ENCODE data around the gene PXYLP1.

The PXYLP1 gene

DNA sequence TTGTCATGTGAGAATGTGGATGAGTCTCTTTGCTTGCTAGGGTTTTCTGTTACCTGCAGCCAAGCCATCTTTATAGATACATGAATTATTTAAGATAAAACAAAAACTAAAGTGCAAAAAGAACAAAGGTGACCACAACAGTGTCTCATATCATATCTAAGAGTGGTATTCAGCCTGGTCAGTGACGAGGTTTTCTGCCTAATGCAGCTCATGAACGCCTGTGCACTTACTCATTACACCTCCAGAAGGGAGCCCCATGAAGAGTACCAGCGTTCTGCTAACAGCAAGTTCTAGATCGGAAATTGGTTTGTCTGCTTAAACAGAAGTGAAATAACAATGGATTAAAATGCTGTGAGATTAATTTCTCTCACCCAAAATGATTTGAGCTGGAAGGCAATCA, 19.2 kb downstream of the PXYLP1 start:
- DNase-seq, result no peak

DNA sequence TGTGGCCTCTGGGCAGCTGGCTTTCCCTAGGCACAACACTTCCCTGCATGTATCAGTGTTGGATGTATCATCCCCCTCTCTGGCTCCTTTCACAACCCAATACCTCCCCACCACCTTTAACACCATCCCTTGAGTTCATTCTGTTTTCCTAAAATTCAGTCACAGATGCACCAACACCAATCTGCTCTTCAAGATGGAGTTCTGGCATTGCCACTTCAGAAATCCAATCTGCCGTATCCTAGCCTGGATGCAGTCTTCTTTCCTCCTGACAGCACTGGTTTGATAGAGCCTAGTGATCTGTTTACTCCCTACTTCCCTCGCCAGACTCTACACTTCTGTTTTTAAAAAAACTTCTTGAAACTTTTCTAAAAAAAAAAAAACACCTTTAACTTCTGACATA, 21.7 kb downstream of the PXYLP1 start:
- no peak for DNase-seq

GRCh38 chr3:141253811-141254210, 22.2 kb downstream of the PXYLP1 start:
- no peak for DNase-seq

DNA sequence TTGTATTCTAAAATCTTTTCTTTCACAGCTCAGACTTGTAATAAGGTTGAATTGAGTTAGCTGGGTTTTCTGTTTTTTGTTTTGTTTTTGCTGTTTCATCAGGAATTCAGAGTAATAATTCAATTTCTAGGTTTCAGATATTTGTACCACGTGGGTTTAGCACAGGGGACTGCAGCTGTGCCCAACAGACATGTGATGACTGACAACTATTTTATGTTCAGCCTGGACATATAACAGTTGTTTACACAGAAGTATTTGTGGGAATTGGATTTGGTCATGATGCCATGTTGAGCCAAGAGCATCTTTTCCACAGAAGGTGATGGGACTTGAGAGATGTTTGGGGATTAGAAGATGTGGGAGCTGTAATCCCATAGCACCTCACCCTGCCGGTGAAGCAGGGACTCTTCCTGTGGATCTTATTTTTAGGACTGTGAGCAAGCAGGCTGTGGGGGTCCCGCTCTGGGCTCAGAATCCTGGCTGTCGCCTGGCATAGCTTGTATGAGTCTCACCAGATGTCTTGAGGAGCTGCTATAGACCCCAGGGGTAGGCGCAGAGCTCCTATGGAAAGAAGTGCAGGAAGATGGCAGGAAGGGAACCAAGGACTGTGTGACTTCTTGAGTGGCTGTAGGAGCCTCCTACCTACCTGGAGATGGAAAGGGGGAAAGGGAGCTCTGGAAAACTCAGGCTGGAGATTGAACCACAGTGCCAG, 23.7 kb downstream of the PXYLP1 start:
- DNase-seq, result no peak

- no peak for DNase-seq
Observed at GRCh38 chr3:141255846-141256261, 24.2 kb downstream of the PXYLP1 start.

- no peak for DNase-seq
Observed at GRCh38 chr3:141256820-141257219, 25.2 kb downstream of the PXYLP1 start.

DNA sequence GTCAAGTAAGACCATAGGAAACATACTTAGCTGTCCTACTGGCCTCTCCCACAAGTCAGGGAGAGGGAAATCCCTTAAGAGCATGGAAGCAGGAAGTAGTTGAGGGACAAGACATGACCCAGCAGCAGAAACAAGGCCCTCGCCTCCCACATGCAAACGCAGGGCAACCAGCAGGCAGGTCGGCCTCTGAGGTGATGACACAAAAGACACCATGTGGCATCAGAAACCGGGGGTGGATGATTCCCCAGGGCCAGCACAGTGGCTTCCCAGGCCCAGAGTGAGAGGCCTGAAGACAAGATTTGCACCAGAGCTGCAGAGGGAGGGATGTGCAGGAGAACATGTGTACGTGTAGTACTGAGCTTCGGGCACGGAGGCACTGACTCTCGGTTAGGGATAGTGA, 26.3 kb downstream of the PXYLP1 start:
- no peak for DNase-seq

GRCh38 chr3:141258973-141259372, 27.3 kb downstream of the PXYLP1 start:
- no peak for DNase-seq

- DNase-seq, result no peak
Observed at GRCh38 chr3:141259821-141260629, 28.4 kb downstream of the PXYLP1 start.

- no peak for DNase-seq
Observed at GRCh38 chr3:141260630-141260927, 29.0 kb downstream of the PXYLP1 start.

- no peak for DNase-seq
Observed at GRCh38 chr3:141261472-141262307, 30.1 kb downstream of the PXYLP1 start.

- no peak for DNase-seq
Observed at GRCh38 chr3:141262308-141262705, 30.7 kb downstream of the PXYLP1 start.

- no peak for DNase-seq
Observed at GRCh38 chr3:141266186-141266585, 34.6 kb downstream of the PXYLP1 start.

DNA sequence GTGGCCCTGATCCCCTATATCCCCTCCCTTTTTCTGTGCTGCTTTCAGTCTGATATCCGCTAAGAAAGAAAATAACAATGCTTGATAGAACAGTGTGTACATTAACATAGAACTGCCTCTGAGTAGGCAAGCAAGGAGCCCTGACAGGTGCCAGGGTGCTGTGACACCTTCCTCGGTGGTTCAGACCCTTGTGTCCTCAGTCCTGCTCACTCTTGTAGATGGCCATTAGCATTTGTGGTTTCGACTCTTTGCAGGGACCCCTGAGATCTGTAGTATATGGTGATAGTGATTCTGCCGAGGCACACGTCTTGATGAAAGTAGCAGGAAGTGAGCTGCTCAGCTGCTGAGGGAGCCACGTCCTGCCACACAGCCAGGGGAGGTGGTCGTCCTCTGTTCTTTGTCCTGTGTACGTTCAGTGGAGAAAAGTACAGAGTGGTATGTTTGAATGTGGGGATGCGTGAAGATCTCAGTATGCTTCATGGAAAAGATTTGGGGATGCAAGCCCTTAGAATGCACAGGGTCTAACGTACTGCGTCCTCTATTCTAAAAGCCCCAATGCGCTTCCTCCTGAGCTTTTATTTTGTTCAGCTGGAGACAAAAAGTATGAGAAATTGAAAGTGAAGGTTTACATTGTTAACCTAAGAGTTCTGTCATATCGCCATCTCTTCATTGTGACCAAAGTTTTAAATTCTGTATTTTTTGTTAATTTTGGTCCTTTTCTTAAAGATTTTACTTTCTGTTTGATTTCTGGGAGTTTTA, 35.4 kb downstream of the PXYLP1 start:
- no peak for DNase-seq

DNA sequence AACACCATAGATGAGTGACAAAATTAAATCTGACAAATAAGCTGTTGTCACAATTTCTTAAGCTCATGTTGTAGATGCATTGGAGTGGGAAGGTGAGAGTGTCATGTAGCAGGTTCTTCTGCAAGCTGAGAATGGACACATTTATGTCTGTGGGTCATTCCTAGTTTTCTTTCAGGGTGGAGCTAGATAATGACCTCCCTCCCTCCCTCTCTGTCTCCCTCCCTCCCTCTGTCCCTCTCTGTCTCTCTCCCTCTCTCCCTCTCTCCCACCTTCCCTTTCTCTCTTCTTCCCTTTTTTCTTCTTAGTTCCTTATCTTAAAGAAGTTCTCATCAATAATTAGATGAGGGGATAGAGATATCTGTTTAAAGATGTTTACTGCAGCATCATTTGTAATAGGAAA, 36.0 kb downstream of the PXYLP1 start:
- no peak for DNase-seq

DNA sequence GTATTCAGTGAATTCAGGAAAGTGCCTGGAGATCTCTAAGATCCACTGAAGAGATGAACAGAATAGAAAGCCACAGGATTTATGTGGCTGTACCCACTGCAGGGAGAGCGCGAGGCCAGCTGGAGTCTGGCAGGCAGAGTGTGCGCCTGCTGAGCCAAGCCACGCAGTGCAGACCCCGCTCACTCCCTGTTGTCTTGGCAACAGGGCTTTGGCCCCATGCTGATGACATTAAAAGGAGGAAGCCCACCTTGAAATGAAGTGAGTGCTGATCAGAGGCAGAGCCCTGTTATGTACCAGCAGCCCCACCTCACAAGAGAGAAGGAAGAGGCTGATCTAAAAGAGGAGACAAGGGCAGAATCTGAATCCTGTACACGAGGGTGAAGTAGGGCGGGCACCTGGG, 36.7 kb downstream of the PXYLP1 start:
- no peak for DNase-seq

GRCh38 chr3:141268791-141269190, 37.2 kb downstream of the PXYLP1 start:
- no peak for DNase-seq

DNA sequence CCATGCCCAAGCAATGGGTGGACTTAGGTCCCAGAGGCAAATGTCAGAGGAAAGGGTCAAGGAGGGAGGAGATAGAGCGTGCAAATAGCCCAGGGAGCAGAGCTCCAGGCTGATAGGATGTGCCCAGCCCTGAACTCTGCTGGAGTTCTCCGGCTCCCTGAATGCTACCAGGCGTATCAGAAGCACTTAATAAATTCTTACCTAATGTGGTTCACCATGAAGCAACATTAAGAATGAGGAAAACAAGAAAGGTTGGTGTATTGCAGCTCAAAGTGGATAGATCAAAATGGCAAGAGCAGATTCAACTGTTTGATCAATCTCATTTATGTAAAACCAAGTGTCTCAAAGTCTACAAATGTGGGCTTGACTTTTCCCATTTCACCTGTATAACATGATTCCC, 38.3 kb downstream of the PXYLP1 start:
- no peak for DNase-seq

DNA sequence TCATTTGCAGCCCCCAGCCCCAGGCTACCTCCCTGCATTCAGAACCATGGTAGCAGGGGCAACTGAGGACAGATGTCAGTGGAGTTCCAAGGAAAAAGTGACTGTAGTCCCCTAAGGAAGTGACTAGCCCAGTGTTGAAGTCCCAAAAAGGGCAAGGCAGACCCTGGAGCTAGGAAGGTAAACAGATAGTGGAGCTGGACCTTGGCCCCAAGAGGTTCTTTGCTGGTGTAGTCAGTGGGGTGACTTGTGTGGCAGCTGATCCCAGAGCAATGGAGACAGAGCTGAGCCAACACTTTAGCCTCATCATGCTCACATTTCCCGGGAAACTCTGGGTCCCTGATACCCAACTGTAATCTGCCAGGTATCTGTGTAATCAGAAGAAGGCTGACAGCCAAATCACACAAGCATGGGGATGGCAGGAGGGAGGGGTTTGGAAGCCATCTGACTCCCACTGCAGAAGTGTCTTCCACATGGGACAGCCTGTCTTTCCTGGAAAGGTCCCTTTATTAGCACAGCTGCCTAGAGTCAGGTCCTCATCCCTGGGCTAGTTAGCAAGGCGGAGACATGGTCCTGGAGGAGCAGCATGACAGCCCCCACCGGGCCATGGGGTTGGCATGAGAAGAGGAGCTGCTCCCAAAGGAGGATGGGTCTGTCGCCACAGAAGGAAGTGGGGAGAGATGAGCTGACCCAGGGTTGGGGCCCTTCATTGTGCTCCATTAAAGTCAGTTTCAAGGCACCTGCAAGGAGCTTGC, 39.8 kb downstream of the PXYLP1 start:
- no peak for DNase-seq

DNA sequence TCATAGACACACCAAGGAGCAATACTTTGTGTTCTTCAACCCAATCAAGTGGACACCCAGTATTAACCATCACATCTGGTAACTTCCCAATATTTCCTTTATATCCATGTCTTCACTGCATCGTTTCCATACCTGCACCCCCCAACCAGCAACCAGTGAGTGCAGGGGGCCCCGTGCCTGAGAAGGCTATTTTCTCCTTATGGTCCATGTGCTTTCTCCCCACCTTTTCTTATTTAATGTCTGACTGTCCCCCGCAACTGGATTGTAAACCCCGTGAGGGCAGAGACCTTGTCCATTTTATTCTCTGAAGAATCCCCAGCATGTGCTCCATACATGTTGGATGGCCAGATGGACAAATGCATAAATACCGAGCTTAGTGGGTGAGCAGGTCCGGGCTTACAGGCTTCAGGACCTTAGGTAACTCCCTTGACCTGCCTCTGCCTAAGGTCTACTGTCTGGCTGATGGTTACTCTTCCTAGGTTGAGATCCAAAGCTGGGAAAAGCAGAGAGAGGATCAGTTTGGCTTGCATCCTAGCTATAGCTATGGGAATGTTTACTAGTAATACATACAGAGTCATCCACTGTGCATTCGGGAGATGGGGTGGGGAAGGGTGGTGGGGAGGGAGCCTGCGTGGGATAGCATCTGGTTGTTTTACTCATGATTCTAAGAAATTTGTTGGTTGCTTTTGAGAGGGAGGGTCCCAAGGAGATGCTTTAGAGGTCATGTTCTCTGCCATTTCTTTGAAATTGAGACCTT, 41.5 kb downstream of the PXYLP1 start:
- DNase-seq, result no peak

GRCh38 chr3:141273700-141274410, 42.2 kb downstream of the PXYLP1 start:
- DNase-seq, result no peak

Data from NCI-H1930 (cell line).